NCI-H2107 (cell line): ENCODE results near the gene KRTAP4-6.
"Not testable (repeated sequence)": the region's sequence is repeated elsewhere in the genome, so short reads cannot be mapped to it uniquely, and the experiment has no call there.

Experiments used
- DNase-seq: peaks from one replicate; lab custom pipeline; 2025; lab: John Stamatoyannopoulos, UW

Gene KRTAP4-6

GRCh38 chr17:41147531-41148204 is 7.3 kb upstream of the KRTAP4-6 start:
- no peak for DNase-seq

GRCh38 chr17:41145261-41145660 is 4.9 kb upstream of the KRTAP4-6 start:
- DNase-seq, result no peak

- no peak for DNase-seq
Measured at GRCh38 chr17:41144846-41145245, 4.5 kb upstream of the KRTAP4-6 start.

GRCh38 chr17:41141361-41141760 is 1.0 kb upstream of the KRTAP4-6 start:
- DNase-seq, result no peak

- DNase-seq, result not testable (repeated sequence)
Measured at GRCh38 chr17:41139865-41140264, 479 bp downstream of the KRTAP4-6 start.

- no peak for DNase-seq
Measured at GRCh38 chr17:41133880-41134735, 6.2 kb downstream of the KRTAP4-6 start.

- no peak for DNase-seq
Measured at GRCh38 chr17:41131979-41132378, 8.4 kb downstream of the KRTAP4-6 start.

GRCh38 chr17:41127371-41127770 is 13.0 kb downstream of the KRTAP4-6 start:
- no peak for DNase-seq

- no peak for DNase-seq
Measured at GRCh38 chr17:41126412-41126811, 13.9 kb downstream of the KRTAP4-6 start.

- DNase-seq, result no peak
Measured at GRCh38 chr17:41125064-41125463, 15.3 kb downstream of the KRTAP4-6 start.

- not testable (repeated sequence) for DNase-seq
Measured at GRCh38 chr17:41123991-41124371, 16.4 kb downstream of the KRTAP4-6 start, which contains the start of gene KRTAP4-12. Gene KRTAP4-12, minus strand, starts transcription at chr17:41124182. Its CDS starts 60 bp downstream, at chr17:41124122.

- DNase-seq, result not testable (repeated sequence)
Measured at GRCh38 chr17:41123292-41123990, 16.9 kb downstream of the KRTAP4-6 start.

GRCh38 chr17:41121742-41122141 is 18.6 kb downstream of the KRTAP4-6 start:
- DNase-seq, result no peak

- DNase-seq, result not testable (repeated sequence)
Measured at GRCh38 chr17:41119696-41120690, 20.4 kb downstream of the KRTAP4-6 start.

GRCh38 chr17:41118721-41119120 is 21.6 kb downstream of the KRTAP4-6 start:
- DNase-seq, result no peak

- not testable (repeated sequence) for DNase-seq
Measured at GRCh38 chr17:41117846-41118386, 22.4 kb downstream of the KRTAP4-6 start, which contains the start of gene KRTAP4-11. Gene KRTAP4-11, minus strand, starts transcription at chr17:41118373. Its CDS starts 58 bp downstream, at chr17:41118315.

GRCh38 chr17:41116297-41116696 is 24.0 kb downstream of the KRTAP4-6 start:
- no peak for DNase-seq

GRCh38 chr17:41111151-41111885 is 29.0 kb downstream of the KRTAP4-6 start:
- no peak for DNase-seq

- not testable (repeated sequence) for DNase-seq
Measured at GRCh38 chr17:41108728-41109386, 31.5 kb downstream of the KRTAP4-6 start.
